Uterus (tissue), 4 donors: ENCODE measurements around the gene SCGB1D1. TPM values are rescaled to one million over a fixed set of nuclear protein-coding genes. Genes with fewer than 3 reads are reported as not detected.
"Not testable (repeated sequence)": the region's sequence is repeated elsewhere in the genome, so short reads cannot be mapped to it uniquely, and the experiment has no call there.

Experiments used
- DNase-seq, 2 donors: peaks; one replicate each; pipeline ENCODE4 v3.0.0-alpha.2; 2019 to 2020
- H3K27ac ChIP-seq, 2 donors: fragments of 200-600 bp; sonication (generic); 1 replicate in 1 of 2; 2 replicates in 1 of 2; pipeline ENCODE4 v1.5.1; 2016 to 2018
- H3K27me3 ChIP-seq, 2 donors: fragments of 200-600 bp; sonication (generic); one replicate each; pipeline ENCODE4 v1.5.1; 2018 to 2019; ENCODE audit warnings: control low read depth in 1 of 2
- H3K36me3 ChIP-seq, 2 donors: fragments of 200-600 bp; sonication (generic); one replicate each; pipeline ENCODE4 v1.5.1; 2019; ENCODE audit warnings: control low read depth in 1 of 2
- H3K4me1 ChIP-seq, 2 donors: fragments of 200-600 bp; sonication (generic); one replicate each; pipeline ENCODE4 v1.5.1; 2018 to 2019; ENCODE audit warnings: control low read depth in 1 of 2
- H3K4me3 ChIP-seq, 2 donors: fragments of 200-600 bp; sonication (generic); 1 replicate in 1 of 2; 2 replicates in 1 of 2; pipeline ENCODE4 v1.5.1; 2018 to 2019; ENCODE audit warnings: mild to moderate bottlenecking in 1 of 2
- H3K9me3 ChIP-seq, 2 donors: fragments of 200-600 bp; sonication (generic); one replicate each; pipeline ENCODE4 v1.5.1; 2019; ENCODE audit warnings: control low read depth in 1 of 2
- POLR2A ChIP-seq, 2 donors: fragments of 450-650 bp; IDR thresholded peaks; one replicate each; pipeline ENCODE4 v1.6.1; 2016; ENCODE audit warnings: antibody characterized with exemption in 2 of 2, mild to moderate bottlenecking in 1 of 2, moderate library complexity in 1 of 2
- intact Hi-C: fragments of 100-400 bp; cut with DNase I; formaldehyde crosslinking; loops from one replicate; pipeline ENCODE4 v1.15.1; 2023; ENCODE audit warnings: low total_unique reads
- total RNA-seq, 4 donors: library from RNA; depleted of rRNA in 3 of 4; stranded (reverse); fragments of >200 nt in 3 of 4; gene quantifications; one replicate each; pipeline versions ENCODE4 v1.1.0 to v1.2.4, GENCODE V29; 2014 to 2023
- TF ChIP-seq, protein P1 (sequence below), 4 experiments: fragments of 200-600 bp in 2 of 4; fragments of 450-650 bp in 2 of 4; sonication (generic) in 2 of 4; IDR thresholded peaks; one replicate each; pipeline ENCODE4 v1.5.1; 2016 to 2019; ENCODE audit warnings: antibody characterized with exemption in 4 of 4, mild to moderate bottlenecking in 2 of 4, moderate library complexity in 1 of 4
- donor health status: DM: yes; HTN: yes; CAD: no.

Gene SCGB1D1
- total RNA-seq, 4 donors from 2014 or later, result not detected

DNA sequence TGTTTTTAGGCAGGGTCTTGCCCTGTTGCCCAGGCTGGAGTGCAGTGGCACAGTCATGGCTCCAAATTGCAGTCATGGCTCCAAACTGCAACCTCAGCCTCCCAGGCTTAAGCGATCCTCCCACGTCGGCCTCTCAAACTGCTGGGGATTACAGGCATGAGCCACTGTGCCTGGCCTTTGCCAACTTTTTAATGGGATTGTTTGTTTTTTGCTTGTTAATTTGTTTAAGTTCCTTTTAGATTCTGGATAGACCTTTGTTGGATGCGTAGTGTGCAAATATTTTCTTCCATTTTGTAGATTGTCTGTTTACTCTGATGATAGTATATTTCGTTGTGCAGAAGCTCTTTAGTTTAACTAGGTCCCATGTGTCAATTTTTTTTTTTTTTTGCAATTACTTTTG is 10.0 kb upstream of the SCGB1D1 start:
- no peaks in the 10 kb centered on the region for H3K4me1 ChIP-seq
- H3K27me3 ChIP-seq, result no peaks in the 10 kb centered on the region
- TF ChIP-seq, protein P1, sequence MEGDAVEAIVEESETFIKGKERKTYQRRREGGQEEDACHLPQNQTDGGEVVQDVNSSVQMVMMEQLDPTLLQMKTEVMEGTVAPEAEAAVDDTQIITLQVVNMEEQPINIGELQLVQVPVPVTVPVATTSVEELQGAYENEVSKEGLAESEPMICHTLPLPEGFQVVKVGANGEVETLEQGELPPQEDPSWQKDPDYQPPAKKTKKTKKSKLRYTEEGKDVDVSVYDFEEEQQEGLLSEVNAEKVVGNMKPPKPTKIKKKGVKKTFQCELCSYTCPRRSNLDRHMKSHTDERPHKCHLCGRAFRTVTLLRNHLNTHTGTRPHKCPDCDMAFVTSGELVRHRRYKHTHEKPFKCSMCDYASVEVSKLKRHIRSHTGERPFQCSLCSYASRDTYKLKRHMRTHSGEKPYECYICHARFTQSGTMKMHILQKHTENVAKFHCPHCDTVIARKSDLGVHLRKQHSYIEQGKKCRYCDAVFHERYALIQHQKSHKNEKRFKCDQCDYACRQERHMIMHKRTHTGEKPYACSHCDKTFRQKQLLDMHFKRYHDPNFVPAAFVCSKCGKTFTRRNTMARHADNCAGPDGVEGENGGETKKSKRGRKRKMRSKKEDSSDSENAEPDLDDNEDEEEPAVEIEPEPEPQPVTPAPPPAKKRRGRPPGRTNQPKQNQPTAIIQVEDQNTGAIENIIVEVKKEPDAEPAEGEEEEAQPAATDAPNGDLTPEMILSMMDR (IDR thresholded peaks at IDR 0.05), result no peak
- TF ChIP-seq POLR2A (IDR thresholded peaks at IDR 0.05), result no peak
- intact Hi-C loops, result no loop called here
- H3K27ac ChIP-seq, result no peak overlapping the region
- H3K9me3 ChIP-seq, result no peaks in the 10 kb centered on the region
- no peaks in the 10 kb centered on the region for H3K36me3 ChIP-seq
- no peak overlapping the region for H3K4me3 ChIP-seq
- DNase-seq, result no peak

DNA sequence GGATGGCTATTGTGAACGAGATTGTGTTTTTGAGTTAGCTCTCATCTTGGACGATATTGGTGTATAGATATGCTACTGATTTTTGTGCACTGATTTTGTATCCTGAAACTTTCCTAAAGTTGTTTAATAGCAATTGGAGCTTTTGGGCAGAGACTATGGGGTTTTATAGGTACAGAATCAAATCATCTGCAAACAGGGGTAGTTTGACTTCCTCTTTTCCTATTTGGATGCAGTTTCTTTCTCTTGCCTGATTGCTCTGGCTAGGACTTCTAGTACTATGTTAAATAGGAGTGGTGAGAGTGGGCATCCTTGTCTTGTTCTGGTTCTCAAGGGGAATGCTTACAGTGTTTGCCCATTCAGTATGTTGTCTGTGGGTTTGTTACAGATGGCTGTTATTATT is 8.9 kb upstream of the SCGB1D1 start:
- TF ChIP-seq, protein P1 (IDR thresholded peaks at IDR 0.05), result no peak
- TF ChIP-seq POLR2A (IDR thresholded peaks at IDR 0.05), result no peak
- Histone ChIP-seq H3K27me3 (no peaks in the 10 kb centered on the region), H3K27ac (no peak overlapping the region), H3K9me3 (no peaks in the 10 kb centered on the region), H3K4me1 (no peaks in the 10 kb centered on the region), H3K4me3 (no peak overlapping the region), H3K36me3 (no peaks in the 10 kb centered on the region)
- DNase-seq, result no peak
- intact Hi-C loops, result no loop called here

DNA sequence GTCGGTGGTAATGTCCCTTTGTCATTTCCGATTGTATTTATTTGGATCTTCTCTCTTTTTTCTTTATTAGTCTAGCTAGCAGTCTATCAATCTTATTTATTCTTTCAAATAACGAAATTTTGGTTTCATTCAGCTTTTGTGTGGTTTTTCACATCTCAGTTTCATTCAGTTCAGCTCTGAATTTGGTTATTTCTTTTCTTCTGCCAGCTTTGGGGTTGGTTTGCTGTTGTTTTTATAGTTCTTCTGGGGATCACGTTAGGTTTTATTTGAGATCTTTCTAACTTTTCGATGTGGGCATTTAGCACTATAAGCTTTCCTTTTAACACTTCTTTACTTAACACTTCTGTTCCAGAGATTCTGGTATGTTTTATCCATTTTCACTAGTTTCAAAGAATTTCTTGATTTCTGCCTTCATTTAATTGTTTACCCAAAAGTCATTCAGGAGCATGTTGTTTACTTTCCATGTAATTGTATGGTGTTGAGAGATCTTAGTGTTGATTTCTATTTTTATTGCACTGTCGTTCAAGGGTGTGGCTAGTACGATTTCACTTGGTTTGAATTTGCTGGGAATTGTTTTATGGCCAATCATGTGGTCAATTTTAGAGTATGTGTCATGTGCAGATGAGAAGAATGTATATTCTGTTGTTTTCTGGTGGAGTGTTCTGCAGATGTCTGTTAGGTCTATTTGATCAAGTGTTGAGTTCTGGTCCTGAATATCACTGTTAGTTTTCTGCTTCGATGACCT is 7.7 kb upstream of the SCGB1D1 start:
- no peaks in the 10 kb centered on the region for H3K4me1 ChIP-seq
- H3K9me3 ChIP-seq, result no peaks in the 10 kb centered on the region
- no peaks in the 10 kb centered on the region for H3K27me3 ChIP-seq
- intact Hi-C loops, result no loop called here
- no peak overlapping the region for H3K27ac ChIP-seq
- TF ChIP-seq POLR2A (IDR thresholded peaks at IDR 0.05), result no peak
- TF ChIP-seq, protein P1 (IDR thresholded peaks at IDR 0.05), result no peak
- H3K36me3 ChIP-seq, result no peaks in the 10 kb centered on the region
- DNase-seq, result no peak
- no peak overlapping the region for H3K4me3 ChIP-seq

DNA sequence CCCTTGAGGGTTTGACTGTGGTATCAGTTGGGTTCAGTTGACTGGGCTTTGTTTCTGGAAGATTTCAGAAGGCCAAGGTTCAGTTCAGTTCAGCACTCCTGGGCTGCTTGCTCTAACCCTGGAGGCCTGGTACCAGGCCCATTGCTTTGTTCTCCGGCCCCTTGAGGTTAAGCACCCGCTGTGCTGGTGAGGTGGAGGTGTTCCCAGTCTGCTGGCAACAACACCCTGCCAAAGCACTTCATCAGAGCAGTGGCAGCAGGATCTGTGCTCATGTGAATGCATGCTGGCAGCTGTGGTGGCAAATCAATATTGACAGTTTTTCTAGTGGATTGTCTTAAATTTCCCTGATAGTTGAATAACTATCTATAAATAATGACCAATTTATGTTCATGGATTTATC is 3.8 kb upstream of the SCGB1D1 start:
- no peaks in the 10 kb centered on the region for H3K27me3 ChIP-seq
- no peaks in the 10 kb centered on the region for H3K36me3 ChIP-seq
- TF ChIP-seq, protein P1 (IDR thresholded peaks at IDR 0.05), result no peak
- no peak for TF ChIP-seq POLR2A (IDR thresholded peaks at IDR 0.05)
- intact Hi-C loops, result no loop called here
- no peaks in the 10 kb centered on the region for H3K4me1 ChIP-seq
- H3K4me3 ChIP-seq, result no peak overlapping the region
- no peak for DNase-seq
- H3K27ac ChIP-seq, result no peak overlapping the region
- H3K9me3 ChIP-seq, result no peaks in the 10 kb centered on the region

DNA sequence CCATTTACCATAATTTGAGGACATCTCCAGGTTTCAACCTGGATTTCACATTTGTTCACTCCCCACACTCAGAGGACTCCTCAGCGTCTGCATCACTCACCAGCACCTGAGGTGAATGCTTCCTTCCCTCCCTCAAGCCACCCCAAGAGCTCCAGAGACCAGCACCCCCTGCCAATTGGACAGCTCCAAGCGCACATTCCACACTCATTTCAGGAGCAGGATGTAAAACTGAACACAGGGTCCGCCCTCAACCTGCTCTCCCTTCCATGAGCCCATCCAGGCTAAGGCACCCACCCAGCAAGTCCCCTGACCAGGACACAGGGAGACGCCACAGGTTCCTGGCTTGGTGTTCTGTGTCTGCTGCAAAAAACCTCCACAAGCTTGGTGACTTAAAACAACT is 3.9 kb downstream of the SCGB1D1 start:
- Histone ChIP-seq H3K36me3 (no peaks in the 10 kb centered on the region), H3K9me3 (no peaks in the 10 kb centered on the region), H3K27ac (no peak overlapping the region), H3K4me1 (no peaks in the 10 kb centered on the region), H3K27me3 (no peaks in the 10 kb centered on the region), H3K4me3 (no peak overlapping the region)
- no peak for DNase-seq
- no peak for TF ChIP-seq POLR2A (IDR thresholded peaks at IDR 0.05)
- intact Hi-C loops, result no loop called here

DNA sequence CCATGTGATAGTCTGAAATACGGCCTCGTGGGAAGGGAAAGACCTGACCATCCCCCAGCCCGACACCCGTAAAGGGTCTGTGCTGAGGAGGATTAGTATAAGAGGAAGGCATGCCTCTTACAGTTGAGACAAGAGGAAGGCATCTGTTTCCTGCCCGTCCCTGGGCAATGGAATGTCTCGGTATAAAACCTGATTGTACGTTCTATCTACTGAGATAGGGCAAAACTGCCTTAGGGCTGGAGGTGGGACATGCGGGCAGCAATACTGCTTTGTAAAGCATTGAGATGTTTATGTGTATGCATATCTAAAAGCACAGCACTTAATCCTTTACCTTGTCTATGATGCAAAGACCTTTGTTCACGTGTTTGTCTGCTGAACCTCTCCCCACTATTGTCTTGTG is 5.0 kb downstream of the SCGB1D1 start:
- H3K36me3 ChIP-seq, H3K4me1 ChIP-seq, H3K9me3 ChIP-seq, H3K27ac ChIP-seq, H3K27me3 ChIP-seq, intact Hi-C loops, DNase-seq, H3K4me3 ChIP-seq: not testable (repeated sequence)
